WTC11 (cell line): ENCODE results near the gene STK17B. TPM values are rescaled to one million over a fixed set of nuclear protein-coding genes. Genes with fewer than 3 reads are reported as not detected.

ENCODE experiments used
- ATAC-seq: fragments of 200-7000 bp; cut with Tn5 transposase; 2 replicates; pipeline ENCODE4 v1.10.0; 2021; ENCODE audit warnings: mild to moderate bottlenecking, moderate library complexity
- CTCF ChIA-PET: fragments of 300-600 bp; sonication (Branson Sonifier 250); formaldehyde crosslinking; loops from one replicate; lab custom pipeline; 2021; ENCODE audit warnings: antibody characterized with exemption; lab: Charles Lee
- POLR2A ChIA-PET: fragments of 350-600 bp; sonication (Branson Sonifier 250); formaldehyde crosslinking; loops from one replicate; lab custom pipeline; 2021; ENCODE audit warnings: antibody characterized with exemption; lab: Charles Lee
- DNase-seq: peaks from one replicate; pipeline ENCODE4 v3.0.0; 2021; ENCODE audit warnings: low spot score
- H3K27ac Mint-ChIP-seq: 2 replicates; pipeline ENCODE4 v1.8.0; 2021; ENCODE audit warnings: mixed read lengths
- H3K27me3 Mint-ChIP-seq: 2 replicates; pipeline ENCODE4 v1.8.0; 2021; ENCODE audit warnings: low read depth, mild to moderate bottlenecking, moderate library complexity, mixed read lengths
- H3K36me3 Mint-ChIP-seq: 2 replicates; pipeline ENCODE4 v1.8.0; 2021; ENCODE audit warnings: mixed read lengths
- H3K4me1 Mint-ChIP-seq: 2 replicates; pipeline ENCODE4 v1.8.0; 2022; ENCODE audit warnings: mixed read lengths
- H3K4me3 Mint-ChIP-seq: 2 replicates; pipeline ENCODE4 v1.8.0; 2021; ENCODE audit warnings: mild to moderate bottlenecking, moderate library complexity, mixed read lengths
- H3K9me3 Mint-ChIP-seq: 2 replicates; pipeline ENCODE4 v1.8.0; 2021; ENCODE audit warnings: mixed read lengths
- ATF1 ChIP-seq: sonication (generic); formaldehyde crosslinking; IDR thresholded peaks from 2 replicates; pipeline ENCODE4 v1.8.1; 2023; ENCODE audit warnings: mild to moderate bottlenecking, moderate library complexity, missing genetic modification reagents
- CBFB ChIP-seq: sonication (generic); formaldehyde crosslinking; IDR thresholded peaks from 2 replicates; pipeline ENCODE4 v1.8.1; 2022; ENCODE audit warnings: mild to moderate bottlenecking, low read depth, missing genetic modification reagents
- CREM ChIP-seq: sonication (generic); formaldehyde crosslinking; IDR thresholded peaks from 2 replicates; pipeline ENCODE4 v1.8.1; 2022; ENCODE audit warnings: mild to moderate bottlenecking, missing genetic modification reagents, moderate library complexity
- NR2C2 ChIP-seq: sonication (generic); formaldehyde crosslinking; IDR thresholded peaks from 2 replicates; pipeline ENCODE4 v1.8.0; 2022; ENCODE audit warnings: mild to moderate bottlenecking, missing genetic modification reagents
- OVOL2 ChIP-seq: fragments of 250-450 bp; sonication (Bioruptor Pico); IDR thresholded peaks from 2 replicates; pipeline ENCODE4 v1.9.0; 2021; ENCODE audit warnings: mild to moderate bottlenecking, borderline replicate concordance
- ZBTB21 ChIP-seq: sonication (generic); formaldehyde crosslinking; IDR thresholded peaks from 2 replicates; pipeline ENCODE4 v1.8.1; 2023; ENCODE audit warnings: mild to moderate bottlenecking, missing genetic modification reagents, borderline replicate concordance
- ZNF121 ChIP-seq: sonication (generic); formaldehyde crosslinking; IDR thresholded peaks from 2 replicates; pipeline ENCODE4 v1.8.0; 2023; ENCODE audit warnings: missing genetic modification reagents
- ZNF138 ChIP-seq: sonication (generic); formaldehyde crosslinking; conservative IDR thresholded peaks from 2 replicates; pipeline ENCODE4 v1.8.1; 2022; ENCODE audit warnings: mild to moderate bottlenecking, moderate library complexity, missing genetic modification reagents
- total RNA-seq: library from RNA; stranded (reverse); gene quantifications from 3 replicates; pipeline ENCODE4 v1.2.3, GENCODE V29; 2021
- TF ChIP-seq, protein P1 (sequence below): sonication (generic); formaldehyde crosslinking; IDR thresholded peaks from 2 replicates; pipeline ENCODE4 v1.8.1; 2022; ENCODE audit warnings: mild to moderate bottlenecking, moderate library complexity, missing genetic modification reagents
- TF ChIP-seq, protein P2 (sequence below): sonication (generic); formaldehyde crosslinking; IDR thresholded peaks from 2 replicates; pipeline ENCODE4 v1.8.1; 2023; ENCODE audit warnings: mild to moderate bottlenecking, missing genetic modification reagents
- TF ChIP-seq, protein P3 (sequence below): sonication (generic); formaldehyde crosslinking; IDR thresholded peaks from 2 replicates; pipeline ENCODE4 v1.8.0; 2022; ENCODE audit warnings: missing genetic modification reagents
- TF ChIP-seq, protein P4 (sequence below): sonication (generic); formaldehyde crosslinking; conservative IDR thresholded peaks from 2 replicates; pipeline ENCODE4 v1.8.1; 2022; ENCODE audit warnings: mild to moderate bottlenecking, missing genetic modification reagents
- TF ChIP-seq, protein P5 (sequence below): sonication (generic); formaldehyde crosslinking; IDR thresholded peaks from 2 replicates; pipeline ENCODE4 v1.8.0; 2023; ENCODE audit warnings: missing genetic modification reagents, mild to moderate bottlenecking, borderline replicate concordance
- TF ChIP-seq, protein P6 (sequence below): sonication (generic); formaldehyde crosslinking; IDR thresholded peaks from 2 replicates; pipeline ENCODE4 v1.8.0; 2023; ENCODE audit warnings: mild to moderate bottlenecking, missing genetic modification reagents
- TF ChIP-seq, protein P7 (sequence below): sonication (generic); formaldehyde crosslinking; IDR thresholded peaks from 2 replicates; pipeline ENCODE4 v1.8.0; 2022; ENCODE audit warnings: mild to moderate bottlenecking, missing genetic modification reagents

The STK17B gene
- total RNA-seq, 1 experiment from 2014 or later: 11.8 TPM

DNA sequence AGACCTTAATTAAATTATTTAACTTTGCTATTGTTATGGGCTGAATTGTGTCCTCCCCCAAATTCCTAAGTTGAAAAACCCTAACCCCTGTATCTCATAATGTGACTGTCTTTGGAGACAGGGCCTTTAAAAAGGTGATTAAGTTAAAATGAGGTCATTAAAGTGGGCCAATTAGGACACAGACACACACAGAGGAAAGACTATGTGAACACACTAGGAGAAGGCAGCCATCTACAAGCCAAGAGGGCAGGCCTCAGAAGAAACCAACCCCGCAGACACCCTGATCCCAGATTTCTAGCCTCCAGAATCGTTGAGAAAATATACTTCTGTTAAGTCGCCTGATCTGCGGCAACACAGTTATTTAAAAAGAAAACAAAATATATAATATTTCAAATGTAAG, 6.4 kb downstream of the STK17B start:
- H3K4me3 Mint-ChIP-seq: no peak overlapping the region
- no peaks in the 10 kb centered on the region for H3K9me3 Mint-ChIP-seq

DNA sequence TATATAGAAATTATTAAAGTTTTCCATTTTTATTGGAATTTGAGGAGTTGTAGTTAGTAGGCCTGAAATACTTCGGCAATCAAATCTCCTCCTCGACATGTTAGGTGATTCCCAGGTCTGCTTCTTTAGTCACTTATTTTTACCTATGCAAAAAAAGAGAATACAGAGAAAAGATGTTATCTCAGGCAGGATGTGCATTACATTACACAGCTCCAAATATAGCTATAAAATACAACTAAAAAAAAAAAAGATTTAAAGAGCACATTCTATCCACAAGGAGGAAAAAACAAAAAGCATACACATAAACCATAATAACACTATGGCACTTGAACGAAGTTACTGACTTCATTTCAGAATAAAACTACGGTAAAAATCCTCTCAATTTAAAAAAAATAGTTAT, 8.1 kb downstream of the STK17B start:
- DNase-seq (no peak), ATAC-seq (no peak)
- no peak overlapping the region for H3K27ac Mint-ChIP-seq
- peaks cover 54% of the 10 kb centered on the region for H3K4me1 Mint-ChIP-seq
- H3K4me3 Mint-ChIP-seq: no peak overlapping the region
- H3K36me3 Mint-ChIP-seq: peaks cover 10% of the 10 kb centered on the region
- no peaks in the 10 kb centered on the region for H3K9me3 Mint-ChIP-seq
- TF ChIP-seq ATF1 (no peak), ZNF138 (CRISPR knock-in tag) (no peak), CREM (no peak), CBFB (CRISPR knock-in tag) (no peak), ZBTB21 (CRISPR knock-in tag) (no peak), ZNF121 (CRISPR knock-in tag) (no peak)
- TF ChIP-seq, protein P1, sequence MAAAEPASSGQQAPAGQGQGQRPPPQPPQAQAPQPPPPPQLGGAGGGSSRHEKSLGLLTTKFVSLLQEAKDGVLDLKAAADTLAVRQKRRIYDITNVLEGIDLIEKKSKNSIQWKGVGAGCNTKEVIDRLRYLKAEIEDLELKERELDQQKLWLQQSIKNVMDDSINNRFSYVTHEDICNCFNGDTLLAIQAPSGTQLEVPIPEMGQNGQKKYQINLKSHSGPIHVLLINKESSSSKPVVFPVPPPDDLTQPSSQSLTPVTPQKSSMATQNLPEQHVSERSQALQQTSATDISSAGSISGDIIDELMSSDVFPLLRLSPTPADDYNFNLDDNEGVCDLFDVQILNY: no peak
- TF ChIP-seq, protein P2, sequence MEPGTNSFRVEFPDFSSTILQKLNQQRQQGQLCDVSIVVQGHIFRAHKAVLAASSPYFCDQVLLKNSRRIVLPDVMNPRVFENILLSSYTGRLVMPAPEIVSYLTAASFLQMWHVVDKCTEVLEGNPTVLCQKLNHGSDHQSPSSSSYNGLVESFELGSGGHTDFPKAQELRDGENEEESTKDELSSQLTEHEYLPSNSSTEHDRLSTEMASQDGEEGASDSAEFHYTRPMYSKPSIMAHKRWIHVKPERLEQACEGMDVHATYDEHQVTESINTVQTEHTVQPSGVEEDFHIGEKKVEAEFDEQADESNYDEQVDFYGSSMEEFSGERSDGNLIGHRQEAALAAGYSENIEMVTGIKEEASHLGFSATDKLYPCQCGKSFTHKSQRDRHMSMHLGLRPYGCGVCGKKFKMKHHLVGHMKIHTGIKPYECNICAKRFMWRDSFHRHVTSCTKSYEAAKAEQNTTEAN (CRISPR knock-in tag): no peak
- TF ChIP-seq, protein P3, sequence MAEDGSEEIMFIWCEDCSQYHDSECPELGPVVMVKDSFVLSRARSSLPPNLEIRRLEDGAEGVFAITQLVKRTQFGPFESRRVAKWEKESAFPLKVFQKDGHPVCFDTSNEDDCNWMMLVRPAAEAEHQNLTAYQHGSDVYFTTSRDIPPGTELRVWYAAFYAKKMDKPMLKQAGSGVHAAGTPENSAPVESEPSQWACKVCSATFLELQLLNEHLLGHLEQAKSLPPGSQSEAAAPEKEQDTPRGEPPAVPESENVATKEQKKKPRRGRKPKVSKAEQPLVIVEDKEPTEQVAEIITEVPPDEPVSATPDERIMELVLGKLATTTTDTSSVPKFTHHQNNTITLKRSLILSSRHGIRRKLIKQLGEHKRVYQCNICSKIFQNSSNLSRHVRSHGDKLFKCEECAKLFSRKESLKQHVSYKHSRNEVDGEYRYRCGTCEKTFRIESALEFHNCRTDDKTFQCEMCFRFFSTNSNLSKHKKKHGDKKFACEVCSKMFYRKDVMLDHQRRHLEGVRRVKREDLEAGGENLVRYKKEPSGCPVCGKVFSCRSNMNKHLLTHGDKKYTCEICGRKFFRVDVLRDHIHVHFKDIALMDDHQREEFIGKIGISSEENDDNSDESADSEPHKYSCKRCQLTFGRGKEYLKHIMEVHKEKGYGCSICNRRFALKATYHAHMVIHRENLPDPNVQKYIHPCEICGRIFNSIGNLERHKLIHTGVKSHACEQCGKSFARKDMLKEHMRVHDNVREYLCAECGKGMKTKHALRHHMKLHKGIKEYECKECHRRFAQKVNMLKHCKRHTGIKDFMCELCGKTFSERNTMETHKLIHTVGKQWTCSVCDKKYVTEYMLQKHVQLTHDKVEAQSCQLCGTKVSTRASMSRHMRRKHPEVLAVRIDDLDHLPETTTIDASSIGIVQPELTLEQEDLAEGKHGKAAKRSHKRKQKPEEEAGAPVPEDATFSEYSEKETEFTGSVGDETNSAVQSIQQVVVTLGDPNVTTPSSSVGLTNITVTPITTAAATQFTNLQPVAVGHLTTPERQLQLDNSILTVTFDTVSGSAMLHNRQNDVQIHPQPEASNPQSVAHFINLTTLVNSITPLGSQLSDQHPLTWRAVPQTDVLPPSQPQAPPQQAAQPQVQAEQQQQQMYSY (CRISPR knock-in tag): no peak
- TF ChIP-seq, protein P4, sequence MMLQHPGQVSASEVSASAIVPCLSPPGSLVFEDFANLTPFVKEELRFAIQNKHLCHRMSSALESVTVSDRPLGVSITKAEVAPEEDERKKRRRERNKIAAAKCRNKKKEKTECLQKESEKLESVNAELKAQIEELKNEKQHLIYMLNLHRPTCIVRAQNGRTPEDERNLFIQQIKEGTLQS: no peak
- TF ChIP-seq, protein P5, sequence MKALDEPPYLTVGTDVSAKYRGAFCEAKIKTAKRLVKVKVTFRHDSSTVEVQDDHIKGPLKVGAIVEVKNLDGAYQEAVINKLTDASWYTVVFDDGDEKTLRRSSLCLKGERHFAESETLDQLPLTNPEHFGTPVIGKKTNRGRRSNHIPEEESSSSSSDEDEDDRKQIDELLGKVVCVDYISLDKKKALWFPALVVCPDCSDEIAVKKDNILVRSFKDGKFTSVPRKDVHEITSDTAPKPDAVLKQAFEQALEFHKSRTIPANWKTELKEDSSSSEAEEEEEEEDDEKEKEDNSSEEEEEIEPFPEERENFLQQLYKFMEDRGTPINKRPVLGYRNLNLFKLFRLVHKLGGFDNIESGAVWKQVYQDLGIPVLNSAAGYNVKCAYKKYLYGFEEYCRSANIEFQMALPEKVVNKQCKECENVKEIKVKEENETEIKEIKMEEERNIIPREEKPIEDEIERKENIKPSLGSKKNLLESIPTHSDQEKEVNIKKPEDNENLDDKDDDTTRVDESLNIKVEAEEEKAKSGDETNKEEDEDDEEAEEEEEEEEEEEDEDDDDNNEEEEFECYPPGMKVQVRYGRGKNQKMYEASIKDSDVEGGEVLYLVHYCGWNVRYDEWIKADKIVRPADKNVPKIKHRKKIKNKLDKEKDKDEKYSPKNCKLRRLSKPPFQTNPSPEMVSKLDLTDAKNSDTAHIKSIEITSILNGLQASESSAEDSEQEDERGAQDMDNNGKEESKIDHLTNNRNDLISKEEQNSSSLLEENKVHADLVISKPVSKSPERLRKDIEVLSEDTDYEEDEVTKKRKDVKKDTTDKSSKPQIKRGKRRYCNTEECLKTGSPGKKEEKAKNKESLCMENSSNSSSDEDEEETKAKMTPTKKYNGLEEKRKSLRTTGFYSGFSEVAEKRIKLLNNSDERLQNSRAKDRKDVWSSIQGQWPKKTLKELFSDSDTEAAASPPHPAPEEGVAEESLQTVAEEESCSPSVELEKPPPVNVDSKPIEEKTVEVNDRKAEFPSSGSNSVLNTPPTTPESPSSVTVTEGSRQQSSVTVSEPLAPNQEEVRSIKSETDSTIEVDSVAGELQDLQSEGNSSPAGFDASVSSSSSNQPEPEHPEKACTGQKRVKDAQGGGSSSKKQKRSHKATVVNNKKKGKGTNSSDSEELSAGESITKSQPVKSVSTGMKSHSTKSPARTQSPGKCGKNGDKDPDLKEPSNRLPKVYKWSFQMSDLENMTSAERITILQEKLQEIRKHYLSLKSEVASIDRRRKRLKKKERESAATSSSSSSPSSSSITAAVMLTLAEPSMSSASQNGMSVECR: no peak
- TF ChIP-seq, protein P6, sequence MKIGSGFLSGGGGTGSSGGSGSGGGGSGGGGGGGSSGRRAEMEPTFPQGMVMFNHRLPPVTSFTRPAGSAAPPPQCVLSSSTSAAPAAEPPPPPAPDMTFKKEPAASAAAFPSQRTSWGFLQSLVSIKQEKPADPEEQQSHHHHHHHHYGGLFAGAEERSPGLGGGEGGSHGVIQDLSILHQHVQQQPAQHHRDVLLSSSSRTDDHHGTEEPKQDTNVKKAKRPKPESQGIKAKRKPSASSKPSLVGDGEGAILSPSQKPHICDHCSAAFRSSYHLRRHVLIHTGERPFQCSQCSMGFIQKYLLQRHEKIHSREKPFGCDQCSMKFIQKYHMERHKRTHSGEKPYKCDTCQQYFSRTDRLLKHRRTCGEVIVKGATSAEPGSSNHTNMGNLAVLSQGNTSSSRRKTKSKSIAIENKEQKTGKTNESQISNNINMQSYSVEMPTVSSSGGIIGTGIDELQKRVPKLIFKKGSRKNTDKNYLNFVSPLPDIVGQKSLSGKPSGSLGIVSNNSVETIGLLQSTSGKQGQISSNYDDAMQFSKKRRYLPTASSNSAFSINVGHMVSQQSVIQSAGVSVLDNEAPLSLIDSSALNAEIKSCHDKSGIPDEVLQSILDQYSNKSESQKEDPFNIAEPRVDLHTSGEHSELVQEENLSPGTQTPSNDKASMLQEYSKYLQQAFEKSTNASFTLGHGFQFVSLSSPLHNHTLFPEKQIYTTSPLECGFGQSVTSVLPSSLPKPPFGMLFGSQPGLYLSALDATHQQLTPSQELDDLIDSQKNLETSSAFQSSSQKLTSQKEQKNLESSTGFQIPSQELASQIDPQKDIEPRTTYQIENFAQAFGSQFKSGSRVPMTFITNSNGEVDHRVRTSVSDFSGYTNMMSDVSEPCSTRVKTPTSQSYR (CRISPR knock-in tag): no peak
- TF ChIP-seq, protein P7, sequence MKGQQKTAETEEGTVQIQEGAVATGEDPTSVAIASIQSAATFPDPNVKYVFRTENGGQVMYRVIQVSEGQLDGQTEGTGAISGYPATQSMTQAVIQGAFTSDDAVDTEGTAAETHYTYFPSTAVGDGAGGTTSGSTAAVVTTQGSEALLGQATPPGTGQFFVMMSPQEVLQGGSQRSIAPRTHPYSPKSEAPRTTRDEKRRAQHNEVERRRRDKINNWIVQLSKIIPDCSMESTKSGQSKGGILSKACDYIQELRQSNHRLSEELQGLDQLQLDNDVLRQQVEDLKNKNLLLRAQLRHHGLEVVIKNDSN (CRISPR knock-in tag): no peak
- no peaks in the 10 kb centered on the region for H3K27me3 Mint-ChIP-seq
- ChIA-PET POLR2A (no interaction called here), CTCF (no interaction called here)

More for the DNA sequence above, 6.4 kb downstream of the STK17B start:
- Mint-ChIP-seq H3K4me1 (peaks cover 62% of the 10 kb centered on the region), H3K27me3 (peaks cover under 1% of the 10 kb centered on the region)
- CTCF ChIA-PET: no interaction called here
- peak; percentile 19; the same call in 1 of the 2 replicates for ATAC-seq
- POLR2A ChIA-PET: no interaction called here
- TF ChIP-seq OVOL2 (CRISPR knock-in tag): no peak
- TF ChIP-seq NR2C2 (CRISPR knock-in tag): no peak
- TF ChIP-seq, all 79 proteins: peak for 0
- H3K36me3 Mint-ChIP-seq: peaks cover 10% of the 10 kb centered on the region
- no peak for DNase-seq
- H3K27ac Mint-ChIP-seq: peak overlapping the region; percentile 86
